SK-N-SH treated with all-trans-retinoic acid at 6 μM for 48 hours (cell line): Measurements from ENCODE around the gene PCF11.

Source experiments
- ATAC-seq: fragments of 200-7000 bp; cut with Tn5 transposase; 3 replicates; pipeline ENCODE4 v1.9.1; 2020; ENCODE audit warnings: mild to moderate bottlenecking, moderate library complexity
- ARNTL ChIP-seq: fragments of 450-650 bp; formaldehyde crosslinking; IDR thresholded peaks from 2 replicates; pipeline ENCODE4 v1.5.0; 2020; ENCODE audit warnings: low read depth, mild to moderate bottlenecking, moderate library complexity, borderline replicate concordance
- CREB5 ChIP-seq: fragments of 250-450 bp; sonication (Bioruptor Pico); IDR thresholded peaks from 2 replicates; pipeline ENCODE4 v1.5.1; 2020; ENCODE audit warnings: low read depth, mild to moderate bottlenecking, moderate library complexity
- CSDC2 ChIP-seq: fragments of 250-450 bp; sonication (Bioruptor Pico); IDR thresholded peaks from 2 replicates; pipeline ENCODE4 v1.5.0; 2020; ENCODE audit warnings: mild to moderate bottlenecking, moderate library complexity
- CSRNP3 ChIP-seq: fragments of 250-450 bp; sonication (Bioruptor Pico); IDR thresholded peaks from 2 replicates; pipeline ENCODE4 v1.5.1; 2021; ENCODE audit warnings: mild to moderate bottlenecking, moderate library complexity
- ESRRG ChIP-seq: fragments of 250-450 bp; sonication (Bioruptor Pico); IDR thresholded peaks from 2 replicates; pipeline ENCODE4 v1.6.1; 2021; ENCODE audit warnings: mild to moderate bottlenecking
- GLIS3 ChIP-seq: fragments of 250-450 bp; sonication (Bioruptor Pico); IDR thresholded peaks from 2 replicates; pipeline ENCODE4 v1.5.0; 2020; ENCODE audit warnings: mild to moderate bottlenecking, moderate library complexity
- OSR1 ChIP-seq: fragments of 250-450 bp; sonication (Bioruptor Pico); IDR thresholded peaks from 2 replicates; pipeline ENCODE4 v1.8.0; 2022; ENCODE audit warnings: moderate library complexity, mild to moderate bottlenecking, inconsistent platforms
- PATZ1 ChIP-seq: fragments of 250-450 bp; sonication (Bioruptor Pico); IDR thresholded peaks from 2 replicates; pipeline ENCODE4 v1.8.0; 2020; ENCODE audit warnings: mild to moderate bottlenecking, moderate library complexity, borderline replicate concordance
- POU6F1 ChIP-seq: fragments of 250-450 bp; sonication (Bioruptor Pico); IDR thresholded peaks from 2 replicates; pipeline ENCODE4 v1.8.0; 2021; ENCODE audit warnings: low read depth, mild to moderate bottlenecking, moderate library complexity, borderline replicate concordance
- PPARA ChIP-seq: fragments of 250-450 bp; sonication (Bioruptor Pico); IDR thresholded peaks from 2 replicates; pipeline ENCODE4 v1.5.0; 2020; ENCODE audit warnings: mild to moderate bottlenecking, borderline replicate concordance
- RARB ChIP-seq: fragments of 250-450 bp; sonication (Bioruptor Pico); IDR thresholded peaks from 2 replicates; pipeline ENCODE4 v1.8.0; 2021; ENCODE audit warnings: mild to moderate bottlenecking, moderate library complexity
- SNAI2 ChIP-seq: fragments of 250-450 bp; sonication (Bioruptor Pico); IDR thresholded peaks from 2 replicates; pipeline ENCODE4 v1.5.0; 2020; ENCODE audit warnings: mild to moderate bottlenecking, moderate library complexity
- TCF4 ChIP-seq: fragments of 250-450 bp; sonication (Bioruptor Pico); IDR thresholded peaks from 2 replicates; pipeline ENCODE4 v1.8.0; 2021; ENCODE audit warnings: mild to moderate bottlenecking, moderate library complexity, borderline replicate concordance
- TOX ChIP-seq: fragments of 250-450 bp; sonication (Bioruptor Pico); IDR thresholded peaks from 2 replicates; pipeline ENCODE4 v1.8.0; 2021; ENCODE audit warnings: mild to moderate bottlenecking, moderate library complexity, borderline replicate concordance
- TSHZ2 ChIP-seq: fragments of 250-450 bp; sonication (Bioruptor Pico); IDR thresholded peaks from 2 replicates; pipeline ENCODE4 v1.5.0; 2020; ENCODE audit warnings: mild to moderate bottlenecking, moderate library complexity
- ZC3H10 ChIP-seq: fragments of 250-450 bp; sonication (Bioruptor Pico); IDR thresholded peaks from 2 replicates; pipeline ENCODE4 v1.5.1; 2021; ENCODE audit warnings: mild to moderate bottlenecking, moderate library complexity
- ZFP3 ChIP-seq: fragments of 250-450 bp; sonication (Bioruptor Pico); IDR thresholded peaks from 2 replicates; pipeline ENCODE4 v1.5.0; 2020; ENCODE audit warnings: mild to moderate bottlenecking, moderate library complexity
- ZFP30 ChIP-seq: fragments of 450-650 bp; formaldehyde crosslinking; IDR thresholded peaks from 2 replicates; pipeline ENCODE4 v1.5.0; 2022; ENCODE audit warnings: mild to moderate bottlenecking, moderate library complexity
- ZNF565 ChIP-seq: fragments of 450-650 bp; formaldehyde crosslinking; conservative IDR thresholded peaks from 2 replicates; pipeline ENCODE4 v1.5.0; 2020; ENCODE audit warnings: low read depth, mild to moderate bottlenecking, moderate library complexity
- ZNF70 ChIP-seq: fragments of 450-650 bp; formaldehyde crosslinking; IDR thresholded peaks from 2 replicates; pipeline ENCODE4 v1.5.0; 2020; ENCODE audit warnings: mild to moderate bottlenecking, moderate library complexity
- ZNF8 ChIP-seq: fragments of 450-650 bp; formaldehyde crosslinking; IDR thresholded peaks from 2 replicates; pipeline ENCODE4 v1.5.0; 2020; ENCODE audit warnings: mild to moderate bottlenecking, moderate library complexity

PCF11 gene

GRCh38 chr11:83187465-83187864, 30.5 kb downstream of the PCF11 start:
- ATAC-seq: no peak; the same call in 1 of the 3 replicates
- TF ChIP-seq RARB (CRISPR knock-in tag) (no peak), ZNF70 (CRISPR knock-in tag) (no peak), TSHZ2 (CRISPR knock-in tag) (no peak), ZNF8 (no peak), ZFP3 (no peak), TCF4 (CRISPR knock-in tag) (no peak), ZC3H10 (no peak), ZFP30 (no peak)
- TF ChIP-seq, all 23 proteins: peak for 0

- TF ChIP-seq CSDC2 (CRISPR knock-in tag) (no peak), CREB5 (CRISPR knock-in tag) (no peak)
- ATAC-seq: no peak
These were observed 34.6 kb downstream of the PCF11 start for GRCh38 chr11:83191491-83191890.

- TF ChIP-seq ZC3H10 (no peak), CSRNP3 (CRISPR knock-in tag) (no peak), PATZ1 (CRISPR knock-in tag) (no peak), GLIS3 (CRISPR knock-in tag) (no peak), ARNTL (CRISPR knock-in tag) (no peak), RARB (CRISPR knock-in tag) (no peak), TCF4 (CRISPR knock-in tag) (no peak), PPARA (CRISPR knock-in tag) (no peak)
- no peak for ATAC-seq
These were observed 35.1 kb downstream of the PCF11 start for GRCh38 chr11:83191986-83192385.

- ATAC-seq: no peak
- TF ChIP-seq POU6F1 (no peak), ZNF565 (CRISPR knock-in tag) (no peak), TCF4 (CRISPR knock-in tag) (no peak), CREB5 (CRISPR knock-in tag) (no peak), PPARA (CRISPR knock-in tag) (no peak), ZNF70 (CRISPR knock-in tag) (no peak), ESRRG (CRISPR knock-in tag) (no peak), TOX (CRISPR knock-in tag) (no peak), ZFP3 (no peak), ZFP30 (no peak), GLIS3 (CRISPR knock-in tag) (no peak), RARB (CRISPR knock-in tag) (no peak), PATZ1 (CRISPR knock-in tag) (no peak), OSR1 (CRISPR knock-in tag) (no peak), CSRNP3 (CRISPR knock-in tag) (no peak), SNAI2 (CRISPR knock-in tag) (no peak), ARNTL (CRISPR knock-in tag) (no peak)
These were observed 35.8 kb downstream of the PCF11 start for GRCh38 chr11:83192606-83193245.
